ENCODE data around the gene LCAT.

GRCh38 chr16:67917852-67918236 is 26.1 kb downstream of the LCAT start:
- no peak for TF ChIP-seq CTCF (optimal IDR thresholded peaks at IDR 0.05 in 1 of 3, IDR thresholded peaks at IDR 0.05 in 1 of 3, conservative IDR thresholded peaks at IDR 0.05 in 1 of 3; ENCODE audit: extremely low read depth in 1 of 3, insufficient read depth in 2 of 3, low read length in 3 of 3)
- no peak for TF ChIP-seq EZH2 (IDR thresholded peaks at IDR 0.05; ENCODE audit: low read length)
